HL-60 (cell line): ENCODE data around the gene ASPSCR1.

ENCODE experiments used
- DNase-seq, 2 experiments: peaks; one replicate each; pipeline ENCODE4 v3.0.0-alpha.2; 2010 to 2020; ENCODE audit warnings: low read depth in 1 of 2, low spot score in 1 of 2
- H3K27ac ChIP-seq: fragments of 250-450 bp; sonication (Bioruptor Pico); replicated peaks from 2 replicates; pipeline ENCODE4 v1.5.1; 2020; ENCODE audit warnings: mild to moderate bottlenecking, moderate library complexity
- H3K27me3 ChIP-seq: fragments of 250-450 bp; sonication (Bioruptor Pico); 2 replicates; pipeline ENCODE4 v1.5.1; 2021; ENCODE audit warnings: mild to moderate bottlenecking, moderate library complexity; ENCODE audit not compliant: insufficient read depth, poor library complexity, severe bottlenecking
- H3K4me3 ChIP-seq: replicated peaks from 2 replicates; pipeline ENCODE4 v1.5.1; 2011; ENCODE audit warnings: mild to moderate bottlenecking, control low read depth, low read length; ENCODE audit not compliant: insufficient read depth
- CTCF ChIP-seq: IDR thresholded peaks from one replicate; pipeline ENCODE4 v1.5.1; 2011; ENCODE audit warnings: low read length, control low read depth, inconsistent platforms; ENCODE audit not compliant: insufficient read depth
- GABPA ChIP-seq: IDR thresholded peaks from 2 replicates; pipeline ENCODE4 v1.6.1; 2012; ENCODE audit warnings: low read depth
- POLR2AphosphoS5 ChIP-seq: IDR thresholded peaks from 2 replicates; pipeline ENCODE4 v1.6.1; 2012; ENCODE audit warnings: low read depth
- REST ChIP-seq: IDR thresholded peaks from 2 replicates; pipeline ENCODE4 v1.6.1; 2012; ENCODE audit warnings: low read depth; ENCODE audit not compliant: insufficient replicate concordance
- SPI1 ChIP-seq: IDR thresholded peaks from 2 replicates; pipeline ENCODE4 v1.6.1; 2012; ENCODE audit warnings: low read depth, mild to moderate bottlenecking, borderline replicate concordance

ASPSCR1 gene

GRCh38 chr17:81993729-81994592, 16.5 kb downstream of the ASPSCR1 start:
- DNase-seq, result no peak
- no peaks in the 10 kb centered on the region for H3K27me3 ChIP-seq
- H3K4me3 ChIP-seq, result no peak overlapping the region
- H3K27ac ChIP-seq, result no peak overlapping the region
- no peak for TF ChIP-seq POLR2AphosphoS5
- TF ChIP-seq REST, result no peak
- no peak for TF ChIP-seq SPI1

GRCh38 chr17:81994593-81995462, 17.4 kb downstream of the ASPSCR1 start:
- TF ChIP-seq GABPA (no peak), CTCF (no peak), POLR2AphosphoS5 (no peak), REST (no peak), SPI1 (no peak)
- H3K4me3 ChIP-seq, result no peak overlapping the region
- DNase-seq, result no peak
- no peaks in the 10 kb centered on the region for H3K27me3 ChIP-seq
- no peak overlapping the region for H3K27ac ChIP-seq

GRCh38 chr17:81995463-81996231, 18.2 kb downstream of the ASPSCR1 start:
- Histone ChIP-seq H3K27me3 (no peaks in the 10 kb centered on the region), H3K27ac (no peak overlapping the region), H3K4me3 (no peak overlapping the region)
- TF ChIP-seq SPI1, result no peak
- TF ChIP-seq GABPA, result no peak
- TF ChIP-seq REST, result no peak
- no peak for TF ChIP-seq POLR2AphosphoS5
- TF ChIP-seq CTCF, result no peak
- DNase-seq, result no peak
